Neural progenitor cell (in vitro differentiated cells): ENCODE results near the gene TSPAN4.

Experiments used
- EZH2 ChIP-seq: fragments of 200-600 bp; sonication (generic); IDR thresholded peaks from 2 replicates; pipeline ENCODE4 v1.6.1; 2017; ENCODE audit warnings: antibody characterized with exemption, mild to moderate bottlenecking, moderate library complexity
- TF ChIP-seq, protein P1 (sequence below): fragments of 200-600 bp; sonication (generic); IDR thresholded peaks from 2 replicates; pipeline ENCODE4 v1.5.1; 2017; ENCODE audit warnings: antibody characterized with exemption, mild to moderate bottlenecking

DNA sequence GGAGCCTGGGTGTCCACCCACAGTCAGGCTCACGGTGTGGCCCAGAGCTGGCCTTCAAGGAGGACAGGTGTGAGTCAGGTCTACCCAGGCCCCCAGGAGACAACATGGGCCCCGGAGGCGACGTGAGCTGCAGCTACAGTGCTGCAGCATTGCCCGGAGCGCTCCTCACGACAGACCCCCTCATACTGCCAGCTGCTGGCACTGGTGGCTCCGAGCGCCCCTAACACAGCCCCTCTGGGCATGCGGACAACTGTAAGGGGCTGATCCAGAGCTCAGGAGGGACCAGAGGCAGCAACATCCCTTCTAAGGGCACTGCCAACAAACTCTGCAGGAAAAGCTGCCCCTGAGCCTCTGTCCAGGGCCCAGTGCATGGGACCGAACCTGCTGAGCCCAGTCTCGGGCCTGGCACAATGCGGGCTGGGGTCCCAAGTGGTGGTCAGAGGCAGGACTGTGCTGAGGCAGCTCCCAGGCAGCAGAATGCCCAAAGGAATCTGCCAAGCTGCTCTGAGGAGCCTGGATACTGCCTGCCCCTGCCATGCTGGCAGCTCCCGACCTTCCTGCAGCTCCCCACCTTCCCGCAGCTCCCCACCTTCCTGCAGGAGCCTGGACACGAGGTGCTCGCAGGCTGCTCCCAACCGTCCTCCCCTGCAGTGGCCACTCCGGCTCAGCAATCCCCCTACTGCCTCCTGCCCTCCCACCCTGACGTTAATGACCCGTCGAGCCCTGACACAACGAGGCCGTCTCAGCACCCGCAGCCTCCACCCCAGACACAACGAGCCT, 52.9 kb downstream of the TSPAN4 start:
- TF ChIP-seq, protein P1, sequence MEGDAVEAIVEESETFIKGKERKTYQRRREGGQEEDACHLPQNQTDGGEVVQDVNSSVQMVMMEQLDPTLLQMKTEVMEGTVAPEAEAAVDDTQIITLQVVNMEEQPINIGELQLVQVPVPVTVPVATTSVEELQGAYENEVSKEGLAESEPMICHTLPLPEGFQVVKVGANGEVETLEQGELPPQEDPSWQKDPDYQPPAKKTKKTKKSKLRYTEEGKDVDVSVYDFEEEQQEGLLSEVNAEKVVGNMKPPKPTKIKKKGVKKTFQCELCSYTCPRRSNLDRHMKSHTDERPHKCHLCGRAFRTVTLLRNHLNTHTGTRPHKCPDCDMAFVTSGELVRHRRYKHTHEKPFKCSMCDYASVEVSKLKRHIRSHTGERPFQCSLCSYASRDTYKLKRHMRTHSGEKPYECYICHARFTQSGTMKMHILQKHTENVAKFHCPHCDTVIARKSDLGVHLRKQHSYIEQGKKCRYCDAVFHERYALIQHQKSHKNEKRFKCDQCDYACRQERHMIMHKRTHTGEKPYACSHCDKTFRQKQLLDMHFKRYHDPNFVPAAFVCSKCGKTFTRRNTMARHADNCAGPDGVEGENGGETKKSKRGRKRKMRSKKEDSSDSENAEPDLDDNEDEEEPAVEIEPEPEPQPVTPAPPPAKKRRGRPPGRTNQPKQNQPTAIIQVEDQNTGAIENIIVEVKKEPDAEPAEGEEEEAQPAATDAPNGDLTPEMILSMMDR = no peak
- TF ChIP-seq EZH2 = no peak
